Osteocyte (in vitro differentiated cells): ENCODE measurements around the gene MTMR1. TPM values are rescaled to one million over a fixed set of nuclear protein-coding genes. Genes with fewer than 3 reads are reported as not detected.

Experiments used
- DNase-seq: peaks from one replicate; pipeline ENCODE4 v3.0.0; 2021; ENCODE audit warnings: mixed read lengths; ENCODE audit not compliant: unreplicated experiment; ENCODE audit errors: extremely low spot score
- H3K27ac Mint-ChIP-seq: one replicate; pipeline ENCODE4 v1.8.0; 2021; ENCODE audit warnings: mild to moderate bottlenecking, mixed read lengths; ENCODE audit not compliant: unreplicated experiment
- H3K27me3 Mint-ChIP-seq: one replicate; pipeline ENCODE4 v1.8.0; 2021; ENCODE audit warnings: mixed read lengths; ENCODE audit not compliant: unreplicated experiment
- H3K36me3 Mint-ChIP-seq: one replicate; pipeline ENCODE4 v1.8.0; 2021; ENCODE audit warnings: mixed read lengths; ENCODE audit not compliant: unreplicated experiment
- H3K4me1 Mint-ChIP-seq: one replicate; pipeline ENCODE4 v1.8.0; 2021; ENCODE audit warnings: mixed read lengths; ENCODE audit not compliant: unreplicated experiment
- H3K4me3 Mint-ChIP-seq: one replicate; pipeline ENCODE4 v1.8.0; 2021; ENCODE audit warnings: mild to moderate bottlenecking, moderate library complexity, mixed read lengths; ENCODE audit not compliant: unreplicated experiment
- H3K9me3 Mint-ChIP-seq: one replicate; pipeline ENCODE4 v1.8.0; 2021; ENCODE audit warnings: mixed read lengths; ENCODE audit not compliant: unreplicated experiment
- total RNA-seq: library from RNA; stranded (reverse); gene quantifications from 2 replicates; pipeline ENCODE4 v1.2.1, GENCODE V29; 2021
- TF ChIP-seq, protein P1 (sequence below): fragments of 200-600 bp; sonication (generic); IDR thresholded peaks from 2 replicates; pipeline ENCODE4 v1.5.0; 2021; ENCODE audit warnings: antibody characterized with exemption, mild to moderate bottlenecking, moderate library complexity

The MTMR1 gene
- total RNA-seq, 1 donor from 2014 or later = 23.6 TPM

DNA sequence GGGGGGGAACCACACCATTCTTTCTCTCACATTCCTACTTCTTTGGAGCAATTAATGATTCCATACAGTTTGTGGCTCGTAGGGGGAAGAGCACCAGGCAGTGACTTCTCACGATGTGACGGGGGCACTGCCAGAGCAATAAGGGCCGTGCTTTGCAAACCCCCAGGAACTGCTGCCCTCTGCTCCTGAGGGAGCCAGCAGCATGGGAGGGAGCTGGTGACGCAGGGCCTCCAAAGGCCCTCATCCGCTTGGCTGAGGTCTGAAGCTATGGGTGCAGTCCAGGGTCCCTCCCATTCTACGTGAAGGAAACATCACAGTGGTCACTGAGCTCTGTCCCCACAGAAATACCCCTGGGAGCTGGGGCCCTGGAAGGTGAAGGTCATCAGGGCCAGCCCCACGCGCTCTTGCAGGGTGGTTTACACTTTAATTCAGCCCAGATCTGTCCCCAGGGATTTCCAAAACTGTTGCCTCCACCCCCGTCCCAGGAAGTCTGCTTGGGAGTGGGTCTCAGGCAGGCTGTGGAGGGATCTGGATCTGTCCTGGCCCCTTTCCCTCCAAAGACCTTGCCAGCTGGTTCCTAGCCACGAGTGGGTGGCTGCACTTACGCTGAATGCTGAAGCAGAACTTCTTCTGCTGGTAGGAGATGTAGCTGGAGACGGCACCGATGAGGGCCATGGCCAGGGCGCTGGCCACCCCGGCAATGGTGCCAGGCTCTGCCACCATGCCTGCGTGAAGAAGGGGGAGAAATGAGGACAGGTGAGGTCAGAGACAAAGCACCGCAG is 82.6 kb downstream of the MTMR1 start:
- H3K9me3 Mint-ChIP-seq = no peaks in the 10 kb centered on the region
- peaks cover 6% of the 10 kb centered on the region for H3K36me3 Mint-ChIP-seq
- H3K27me3 Mint-ChIP-seq = no peaks in the 10 kb centered on the region
- no peak overlapping the region for H3K4me3 Mint-ChIP-seq
- TF ChIP-seq, protein P1, sequence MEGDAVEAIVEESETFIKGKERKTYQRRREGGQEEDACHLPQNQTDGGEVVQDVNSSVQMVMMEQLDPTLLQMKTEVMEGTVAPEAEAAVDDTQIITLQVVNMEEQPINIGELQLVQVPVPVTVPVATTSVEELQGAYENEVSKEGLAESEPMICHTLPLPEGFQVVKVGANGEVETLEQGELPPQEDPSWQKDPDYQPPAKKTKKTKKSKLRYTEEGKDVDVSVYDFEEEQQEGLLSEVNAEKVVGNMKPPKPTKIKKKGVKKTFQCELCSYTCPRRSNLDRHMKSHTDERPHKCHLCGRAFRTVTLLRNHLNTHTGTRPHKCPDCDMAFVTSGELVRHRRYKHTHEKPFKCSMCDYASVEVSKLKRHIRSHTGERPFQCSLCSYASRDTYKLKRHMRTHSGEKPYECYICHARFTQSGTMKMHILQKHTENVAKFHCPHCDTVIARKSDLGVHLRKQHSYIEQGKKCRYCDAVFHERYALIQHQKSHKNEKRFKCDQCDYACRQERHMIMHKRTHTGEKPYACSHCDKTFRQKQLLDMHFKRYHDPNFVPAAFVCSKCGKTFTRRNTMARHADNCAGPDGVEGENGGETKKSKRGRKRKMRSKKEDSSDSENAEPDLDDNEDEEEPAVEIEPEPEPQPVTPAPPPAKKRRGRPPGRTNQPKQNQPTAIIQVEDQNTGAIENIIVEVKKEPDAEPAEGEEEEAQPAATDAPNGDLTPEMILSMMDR = no peak
- peak; percentile 75 for DNase-seq
- H3K27ac Mint-ChIP-seq = no peak overlapping the region
- no peaks in the 10 kb centered on the region for H3K4me1 Mint-ChIP-seq

GRCh38 chrX:150777328-150777992 is 84.3 kb downstream of the MTMR1 start:
- TF ChIP-seq, protein P1 = no peak
- H3K27me3 Mint-ChIP-seq = no peaks in the 10 kb centered on the region
- H3K36me3 Mint-ChIP-seq = peaks cover 6% of the 10 kb centered on the region
- no peak for DNase-seq
- H3K27ac Mint-ChIP-seq = no peak overlapping the region
- no peaks in the 10 kb centered on the region for H3K4me1 Mint-ChIP-seq
- H3K9me3 Mint-ChIP-seq = no peaks in the 10 kb centered on the region
- H3K4me3 Mint-ChIP-seq = no peak overlapping the region

DNA sequence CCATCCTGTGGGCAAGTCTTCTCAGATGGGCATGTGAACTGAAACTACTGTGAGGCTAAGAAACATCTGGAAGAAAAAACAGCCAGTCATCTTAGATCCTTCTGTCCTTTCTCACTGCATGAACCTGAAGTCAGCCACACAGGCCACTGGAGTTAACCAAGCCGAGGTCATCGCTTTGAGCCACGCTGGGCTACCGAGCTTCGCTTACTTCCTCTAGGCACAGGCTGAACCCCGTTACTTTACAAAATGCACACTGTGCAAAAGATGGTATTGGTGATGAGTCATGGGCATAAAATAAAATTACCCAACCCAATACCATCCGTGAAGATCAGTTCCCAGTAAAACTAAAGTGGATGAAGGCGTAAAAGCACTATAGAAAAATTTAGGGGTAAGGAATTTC is 86.2 kb downstream of the MTMR1 start:
- Mint-ChIP-seq H3K4me1 (no peaks in the 10 kb centered on the region), H3K27me3 (no peaks in the 10 kb centered on the region), H3K4me3 (no peak overlapping the region), H3K27ac (no peak overlapping the region), H3K36me3 (peaks cover 6% of the 10 kb centered on the region), H3K9me3 (no peaks in the 10 kb centered on the region)
- TF ChIP-seq, protein P1 = no peak
- DNase-seq = no peak

DNA sequence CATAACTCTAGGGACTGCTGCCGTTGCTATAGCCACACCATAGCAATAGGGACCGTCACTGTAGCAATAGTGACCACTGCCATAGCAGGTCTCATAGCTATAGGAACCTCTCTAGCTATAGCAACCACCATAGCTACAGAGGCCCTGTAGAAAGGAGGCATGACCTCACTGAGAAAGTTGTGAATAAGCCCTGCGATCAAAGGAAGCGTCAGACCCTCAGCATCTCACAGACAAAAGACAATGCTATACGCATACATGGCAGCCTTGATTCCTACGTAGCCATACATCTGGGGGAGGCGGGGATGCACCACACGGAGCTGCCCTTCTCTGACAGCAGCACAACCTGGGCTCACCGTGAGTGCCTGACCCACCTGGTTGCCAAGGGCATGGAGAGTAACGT is 88.5 kb downstream of the MTMR1 start:
- peak; percentile 65 for DNase-seq
- TF ChIP-seq, protein P1 = no peak
- no peaks in the 10 kb centered on the region for H3K36me3 Mint-ChIP-seq
- H3K27me3 Mint-ChIP-seq = no peaks in the 10 kb centered on the region
- H3K4me3 Mint-ChIP-seq = no peak overlapping the region
- no peaks in the 10 kb centered on the region for H3K4me1 Mint-ChIP-seq
- H3K9me3 Mint-ChIP-seq = no peaks in the 10 kb centered on the region
- no peak overlapping the region for H3K27ac Mint-ChIP-seq

DNA sequence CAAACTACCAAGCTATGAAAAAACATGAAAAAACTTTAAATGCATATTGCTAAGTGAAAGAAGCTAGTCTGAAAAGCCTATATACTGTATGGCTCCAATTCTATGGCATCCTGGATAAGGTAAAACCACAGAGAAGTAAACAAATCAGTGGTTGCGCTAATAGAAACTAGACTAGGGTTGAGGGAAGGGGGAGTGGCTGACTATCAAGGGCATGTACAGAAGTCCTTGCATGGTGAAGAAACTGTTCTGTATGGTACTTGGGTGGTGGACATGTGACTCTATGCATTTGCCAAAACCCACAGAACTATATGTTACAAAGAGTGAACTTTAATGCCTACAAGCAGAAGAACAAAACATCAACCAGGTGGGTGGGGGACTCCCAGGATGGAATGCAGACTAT is 96.8 kb downstream of the MTMR1 start:
- Mint-ChIP-seq H3K4me3 (no peak overlapping the region), H3K36me3 (peaks cover 41% of the 10 kb centered on the region), H3K9me3 (peaks cover 6% of the 10 kb centered on the region), H3K27ac (no peak overlapping the region), H3K4me1 (no peaks in the 10 kb centered on the region), H3K27me3 (no peaks in the 10 kb centered on the region)
- no peak for DNase-seq
- TF ChIP-seq, protein P1 = no peak
